HepG2 (cell line): ENCODE results near the gene GPR61. TPM values are rescaled to one million over a fixed set of nuclear protein-coding genes. Genes with fewer than 3 reads are reported as not detected.

Experiments used
- AKNA ChIP-seq: sonication (generic); formaldehyde crosslinking; IDR thresholded peaks from 2 replicates; pipeline ENCODE4 v1.4.0; 2020; ENCODE audit warnings: missing genetic modification reagents, borderline replicate concordance
- CENPX ChIP-seq: sonication (generic); formaldehyde crosslinking; IDR thresholded peaks from 2 replicates; pipeline ENCODE4 v1.9.0; 2021; ENCODE audit warnings: mild to moderate bottlenecking, missing genetic modification reagents, moderate library complexity
- FOXC1 ChIP-seq: sonication (generic); formaldehyde crosslinking; IDR thresholded peaks from 2 replicates; pipeline ENCODE4 v1.8.0; 2022; ENCODE audit warnings: mild to moderate bottlenecking, missing genetic modification reagents, borderline replicate concordance
- KLF6 ChIP-seq: IDR thresholded peaks from 2 replicates; pipeline ENCODE4 v1.8.0; 2016; ENCODE audit warnings: missing biosample characterization, missing genetic modification reagents
- MNT ChIP-seq: fragments of 450-650 bp; IDR thresholded peaks from 2 replicates; pipeline ENCODE4 v1.6.1; 2016
- PLSCR1 ChIP-seq: sonication (generic); formaldehyde crosslinking; IDR thresholded peaks from 2 replicates; pipeline ENCODE4 v1.5.0; 2020; ENCODE audit warnings: missing genetic modification reagents, mild to moderate bottlenecking, borderline replicate concordance
- SPEN ChIP-seq: sonication (generic); formaldehyde crosslinking; IDR thresholded peaks from 2 replicates; pipeline ENCODE4 v1.5.1; 2020; ENCODE audit warnings: low read depth, mild to moderate bottlenecking, missing genetic modification reagents
- TERF1 ChIP-seq: sonication (generic); formaldehyde crosslinking; IDR thresholded peaks from 2 replicates; pipeline ENCODE4 v1.8.0; 2022; ENCODE audit warnings: mild to moderate bottlenecking, missing genetic modification reagents, moderate library complexity
- THAP8 ChIP-seq: sonication (generic); formaldehyde crosslinking; IDR thresholded peaks from 2 replicates; pipeline ENCODE4 v1.5.1; 2020; ENCODE audit warnings: missing genetic modification reagents, mild to moderate bottlenecking, borderline replicate concordance
- ZC3H13 ChIP-seq: sonication (generic); formaldehyde crosslinking; IDR thresholded peaks from 2 replicates; pipeline ENCODE4 v1.8.1; 2023; ENCODE audit warnings: mild to moderate bottlenecking, missing genetic modification reagents, moderate library complexity
- ZFP36 ChIP-seq: fragments of 150-350 bp; IDR thresholded peaks from 2 replicates; pipeline ENCODE4 v1.6.1; 2018; ENCODE audit warnings: borderline replicate concordance, low read length, low read depth; ENCODE audit not compliant: partially characterized antibody
- ZNF142 ChIP-seq: sonication (generic); formaldehyde crosslinking; IDR thresholded peaks from 2 replicates; pipeline ENCODE4 v1.4.0; 2020; ENCODE audit warnings: missing genetic modification reagents
- polyA plus RNA-seq, 8 experiments: library from polyadenylated mRNA; depleted of rRNA in 3 of 8; stranded (reverse) in 7 of 8; unstranded in 1 of 8; fragments of >200 nt; fragmentation: Illumina TruSeq in 4 of 8; extraction: Trizol in 4 of 8; gene quantifications; 2 replicates each; pipeline versions ENCODE4 v1.2.1 to v1.2.3, GENCODE V29; 2011 to 2016; ENCODE audit warnings: low read depth in 4 of 8, missing spikeins in 1 of 8, mixed read lengths in 1 of 8; ENCODE audit not compliant: insufficient read depth in 1 of 8
- total RNA-seq, 5 experiments: library from RNA; depleted of rRNA; stranded (reverse); fragments of >200 nt; fragmentation: Illumina TruSeq; extraction: Trizol; gene quantifications; 2 replicates each; pipeline ENCODE4 v1.2.3, GENCODE V29; 2016; ENCODE audit warnings: low read depth in 1 of 5

Gene GPR61
- total and polyA plus RNA-seq, 2 of the 13 experiments (the other 11 are each of a cell fraction or from before 2014, with no cell fraction given): not detected

- TF ChIP-seq ZNF142 (CRISPR knock-in tag) (no peak), KLF6 (CRISPR knock-in tag) (no peak), THAP8 (CRISPR knock-in tag) (no peak), FOXC1 (CRISPR knock-in tag) (no peak), ZC3H13 (CRISPR knock-in tag) (no peak), PLSCR1 (no peak), ZFP36 (no peak), SPEN (CRISPR knock-in tag) (no peak), CENPX (CRISPR knock-in tag) (no peak), MNT (no peak), AKNA (no peak), TERF1 (CRISPR knock-in tag) (no peak)
These were observed 7.1 kb upstream of the GPR61 start (continued) for GRCh38 chr1:109532365-109533136.
